Measurements from ENCODE around the gene MIGA1. TPM values are rescaled to one million over a fixed set of nuclear protein-coding genes. Genes with fewer than 3 reads are reported as not detected.

The MIGA1 gene
- 17.3 TPM for total RNA-seq
- long read RNA-seq, full-length matches to known transcripts: 1 of 12 reads
- long read RNA-seq, partial matches to known transcripts: 3 of 12 reads
- long read RNA-seq, other reads (novel, unspliced or antisense): 8 of 12 reads

- no peak for TF ChIP-seq CTCF (IDR thresholded peaks at IDR 0.05)
- H3K36me3 ChIP-seq: peaks cover 17% of the 10 kb centered on the region
- H3K27ac ChIP-seq: peak within 1 kb of the TSS; percentile 80
- ATAC-seq (peak; percentile 100), DNase-seq (peak; percentile 92)
- peak within 1 kb of the TSS; percentile 94 for H3K4me3 ChIP-seq
- intact Hi-C loops (cut with DNase I): no loop called here
- no peaks in the 10 kb centered on the region for H3K27me3 ChIP-seq
- peaks cover 15% of the 10 kb centered on the region for H3K4me1 ChIP-seq
- H3K9me3 ChIP-seq: no peaks in the 10 kb centered on the region
These were observed at the start of gene MIGA1 for GRCh38 chr1:77779529-77780281. MIGA1 (plus strand) TSS chr1:77779649; CDS start chr1:77783253, 3,604 bp downstream.

- DNase-seq: no peak
- Histone ChIP-seq H3K4me1 (no peaks in the 10 kb centered on the region), H3K4me3 (no peak overlapping the region), H3K27ac (no peak overlapping the region), H3K36me3 (peaks cover 69% of the 10 kb centered on the region), H3K9me3 (no peaks in the 10 kb centered on the region), H3K27me3 (no peaks in the 10 kb centered on the region)
- no peak for ATAC-seq
- no peak for TF ChIP-seq CTCF (IDR thresholded peaks at IDR 0.05)
- intact Hi-C loops (cut with DNase I): no loop called here
These were observed 47.4 kb upstream of the MIGA1 start for GRCh38 chr1:77732090-77732489.

- H3K27ac ChIP-seq: no peak overlapping the region
- peaks cover 43% of the 10 kb centered on the region for H3K36me3 ChIP-seq
- intact Hi-C loops (cut with DNase I): no loop called here
- no peak for TF ChIP-seq CTCF (IDR thresholded peaks at IDR 0.05)
- H3K4me1 ChIP-seq: no peaks in the 10 kb centered on the region
- H3K9me3 ChIP-seq: no peaks in the 10 kb centered on the region
- DNase-seq (no peak), ATAC-seq (no peak)
- H3K27me3 ChIP-seq: no peaks in the 10 kb centered on the region
- no peak overlapping the region for H3K4me3 ChIP-seq
These were observed 40.2 kb upstream of the MIGA1 start for GRCh38 chr1:77739235-77739634.

- Histone ChIP-seq H3K4me3 (no peak overlapping the region), H3K9me3 (no peaks in the 10 kb centered on the region), H3K4me1 (no peaks in the 10 kb centered on the region), H3K36me3 (peaks cover 36% of the 10 kb centered on the region), H3K27ac (no peak overlapping the region), H3K27me3 (no peaks in the 10 kb centered on the region)
- ATAC-seq: no peak
- no peak for TF ChIP-seq CTCF (IDR thresholded peaks at IDR 0.05)
- intact Hi-C loops (cut with DNase I): no loop called here
- no peak for DNase-seq
These were observed 38.1 kb upstream of the MIGA1 start for GRCh38 chr1:77741316-77741715.

GRCh38 chr1:77742011-77742555 is 37.4 kb upstream of the MIGA1 start:
- no peak for DNase-seq
- Histone ChIP-seq H3K27ac (no peak overlapping the region), H3K36me3 (peaks cover 36% of the 10 kb centered on the region), H3K4me3 (no peak overlapping the region), H3K4me1 (no peaks in the 10 kb centered on the region), H3K9me3 (no peaks in the 10 kb centered on the region), H3K27me3 (no peaks in the 10 kb centered on the region)
- intact Hi-C loops (cut with DNase I): no loop called here
- ATAC-seq: no peak
- TF ChIP-seq CTCF (IDR thresholded peaks at IDR 0.05): no peak
